ENCODE data around the gene CREB3L1.
A peak's percentile ranks its signal among the peaks of the same experiment; 100 is the strongest.

The CREB3L1 gene

DNA sequence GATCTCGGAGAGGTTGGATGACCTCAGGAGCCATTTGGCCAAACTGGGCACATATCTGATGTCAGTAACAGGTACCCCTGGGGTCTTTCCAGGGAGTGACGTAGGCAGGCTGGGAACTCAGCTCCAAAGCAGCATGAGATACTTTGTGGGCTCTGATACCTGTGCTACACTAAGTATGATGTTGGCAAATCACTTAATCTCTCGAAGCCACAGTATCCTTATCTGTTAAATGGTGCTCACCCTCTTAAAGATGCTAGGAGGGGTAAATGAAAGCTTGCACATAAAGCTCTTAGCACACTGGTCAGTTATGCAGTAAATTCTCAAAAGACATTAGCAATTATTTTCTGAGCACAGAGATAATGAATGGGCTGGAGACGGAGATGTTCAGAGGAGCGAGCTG lies 52.7 kb downstream of the CREB3L1 start:
- DNase-seq: no peak

DNA sequence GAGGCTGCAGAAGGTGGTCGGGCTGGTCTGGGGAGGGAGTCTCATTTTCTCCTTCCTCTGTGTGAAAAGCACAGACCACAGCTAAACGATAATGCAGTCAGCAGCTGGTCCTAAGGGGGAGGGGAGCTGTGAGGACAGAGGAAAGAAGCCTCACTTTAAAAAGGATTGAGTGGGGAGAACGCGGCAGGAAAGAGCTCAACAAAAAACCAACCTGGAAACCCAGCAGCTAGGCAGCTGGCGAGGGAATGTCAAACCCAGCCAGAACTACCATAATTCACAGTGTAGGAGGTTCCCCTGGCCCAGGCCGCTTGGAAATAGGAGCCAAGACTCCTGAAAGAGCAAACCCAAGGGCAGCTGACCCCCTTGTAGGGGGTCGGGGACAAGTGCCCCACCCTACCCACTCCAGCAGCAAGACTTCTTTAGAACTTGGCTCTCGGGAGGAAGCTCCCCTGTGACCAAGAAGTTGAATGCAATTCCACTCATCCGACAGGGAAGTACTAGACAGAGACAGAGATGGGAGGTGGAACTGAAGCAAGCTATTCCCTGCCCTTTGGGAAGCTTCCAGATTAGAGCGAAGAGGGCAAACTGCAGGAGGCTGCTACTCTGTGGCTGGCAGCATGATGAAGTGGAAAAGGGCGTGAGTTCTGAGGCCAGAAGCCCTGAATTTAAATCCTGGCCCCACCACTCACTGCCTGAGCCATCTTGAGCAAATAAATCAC lies 53.3 kb downstream of the CREB3L1 start:
- peak; percentile 52 for DNase-seq

GRCh38 chr11:46331282-46331984 lies 54.0 kb downstream of the CREB3L1 start:
- DNase-seq: no peak

DNA sequence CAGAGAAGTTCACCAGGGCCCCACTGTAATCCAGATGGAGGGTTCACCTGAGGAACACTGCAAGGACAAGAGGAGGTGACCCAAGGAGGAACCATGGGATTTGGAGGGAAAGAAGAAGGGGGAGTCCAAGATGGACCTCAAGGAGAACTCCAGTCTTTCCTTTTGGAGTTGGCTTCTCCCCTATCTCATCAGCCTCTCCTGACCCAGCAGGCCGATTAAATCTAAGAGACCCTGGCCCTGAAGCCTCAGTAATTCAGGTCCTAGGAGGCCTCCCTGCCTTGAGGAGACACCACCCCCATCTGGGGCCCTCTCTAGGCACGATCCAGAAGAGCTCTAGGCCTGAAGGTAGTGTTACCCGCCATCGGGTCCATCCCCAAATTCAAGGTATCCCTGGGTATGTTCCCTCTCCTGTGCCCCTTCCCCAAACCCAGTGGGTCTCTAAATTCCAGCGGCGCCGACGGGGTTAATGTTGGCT lies 54.7 kb downstream of the CREB3L1 start:
- no peak for DNase-seq

DNA sequence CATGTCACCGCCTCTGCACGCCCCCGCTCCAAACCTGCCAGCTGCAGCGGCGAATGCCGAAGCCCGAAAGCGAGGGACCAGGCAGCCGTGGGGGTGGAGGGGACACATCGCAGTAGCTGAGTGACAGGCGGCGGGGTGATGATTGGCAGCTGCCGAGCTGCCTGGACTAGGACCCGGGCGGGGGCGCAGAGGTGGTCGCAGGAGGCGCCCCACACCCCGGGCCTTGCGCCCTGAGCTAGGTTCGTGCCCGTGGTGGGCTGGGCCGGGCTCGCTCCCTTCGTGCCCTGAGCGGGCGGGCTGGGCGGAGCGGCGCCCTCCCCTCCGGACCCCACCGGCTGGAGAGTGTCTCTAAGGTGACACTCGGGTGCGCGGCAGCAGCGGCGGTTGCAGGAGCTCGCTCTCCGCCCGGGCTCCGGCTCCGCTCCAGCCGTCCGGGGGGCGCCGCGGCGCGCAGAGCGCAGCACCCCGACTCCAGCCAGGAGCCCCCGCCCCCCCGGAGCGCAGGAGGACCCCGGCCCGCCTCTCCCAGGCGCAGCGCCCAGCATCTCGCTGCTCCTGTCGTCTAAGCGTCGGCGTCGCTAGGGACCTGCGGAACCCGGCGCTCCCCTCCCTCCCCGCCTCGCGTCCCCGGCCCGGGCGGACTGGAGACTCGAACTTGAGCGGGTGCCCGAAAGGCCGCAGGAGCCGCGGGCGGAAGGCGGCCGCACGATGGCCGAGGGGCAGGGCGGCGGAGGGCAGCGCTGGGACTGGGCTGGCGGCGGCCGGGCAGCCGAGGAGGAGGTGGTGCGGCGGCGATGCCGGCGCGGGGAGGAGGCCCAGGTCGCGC lies 55.3 kb downstream of the CREB3L1 start:
- peak; percentile 71 for DNase-seq

- peak; percentile 66 for DNase-seq
Observed at GRCh38 chr11:46333394-46333947, 56.0 kb downstream of the CREB3L1 start.

GRCh38 chr11:46334211-46334610 lies 56.7 kb downstream of the CREB3L1 start:
- DNase-seq: no peak

DNA sequence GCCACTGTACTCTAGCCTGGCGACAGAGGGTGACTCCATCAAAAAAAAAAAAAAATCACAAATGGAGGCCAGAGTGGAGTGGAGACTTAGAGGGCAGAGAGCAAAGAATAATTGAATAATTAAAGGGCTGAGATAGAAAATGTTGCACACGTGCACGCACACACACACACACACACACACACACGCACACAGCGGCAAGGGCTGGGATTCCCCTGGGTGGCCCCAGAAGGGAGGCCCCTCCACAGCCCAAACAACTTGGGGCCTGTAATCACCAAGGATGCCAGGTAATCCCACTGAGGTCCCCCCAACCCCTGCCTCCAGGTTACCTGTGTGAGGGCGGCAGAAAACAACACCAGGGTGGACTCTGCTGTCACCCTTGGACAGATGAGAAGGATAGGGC lies 57.8 kb downstream of the CREB3L1 start:
- DNase-seq: no peak

- DNase-seq: peak; percentile 28
Observed at GRCh38 chr11:46335890-46336562, 58.6 kb downstream of the CREB3L1 start.

DNA sequence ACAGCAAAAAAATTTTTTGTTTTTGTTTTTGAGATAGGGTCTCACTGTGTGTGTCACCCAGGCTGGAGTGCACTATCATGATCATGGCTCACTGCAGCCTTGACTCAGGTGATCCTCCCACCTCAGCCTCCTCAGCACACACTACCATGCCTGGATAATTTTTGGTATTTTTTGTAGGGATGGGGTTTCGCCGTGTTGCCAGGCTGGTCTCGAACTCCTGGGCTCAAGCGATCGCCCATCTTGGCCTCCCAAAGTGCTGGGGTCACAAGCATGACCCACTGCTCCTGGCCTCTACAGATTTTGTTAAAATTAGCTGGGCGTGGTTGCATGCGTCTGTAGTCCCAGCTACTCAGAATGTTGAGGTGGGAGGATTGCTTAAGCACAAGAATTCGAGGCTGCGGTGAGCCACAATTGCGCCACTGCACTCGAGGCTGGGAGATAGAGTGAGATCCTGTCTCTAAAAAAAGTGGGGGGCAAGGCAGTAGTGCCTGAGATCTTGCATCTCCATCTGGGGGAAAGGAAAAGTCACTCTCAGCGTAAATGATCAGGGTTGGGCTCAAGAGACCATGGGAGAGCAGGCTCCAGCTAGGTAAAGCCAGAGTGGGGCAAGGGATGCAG lies 59.2 kb downstream of the CREB3L1 start:
- DNase-seq: no peak

GRCh38 chr11:46337626-46338345 lies 60.3 kb downstream of the CREB3L1 start:
- no peak for DNase-seq

GRCh38 chr11:46338636-46338987 lies 61.1 kb downstream of the CREB3L1 start:
- no peak for DNase-seq

- peak; percentile 63 for DNase-seq
Observed at GRCh38 chr11:46338988-46339666, 61.7 kb downstream of the CREB3L1 start.

DNA sequence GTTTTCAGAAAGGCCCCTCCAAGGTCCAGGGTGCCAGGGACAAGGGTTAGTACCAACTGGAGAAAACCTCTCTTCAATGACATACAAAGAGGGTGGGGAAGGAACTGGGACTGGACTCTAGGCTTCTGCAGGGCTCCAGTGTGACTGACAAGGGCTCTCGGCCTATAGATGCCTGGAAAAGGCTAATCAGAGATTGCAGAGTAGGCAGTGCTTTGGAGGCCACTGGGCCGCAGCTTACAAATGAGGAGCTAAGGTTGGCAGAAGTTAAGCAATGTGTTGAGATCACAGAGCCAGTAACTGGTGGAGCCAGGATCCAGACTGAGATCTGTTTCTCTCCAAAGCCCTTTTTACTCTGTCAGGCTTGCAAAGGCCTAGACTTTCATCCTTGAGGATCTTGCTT lies 62.4 kb downstream of the CREB3L1 start:
- DNase-seq: no peak

GRCh38 chr11:46341454-46341853 lies 64.0 kb downstream of the CREB3L1 start:
- DNase-seq: no peak

DNA sequence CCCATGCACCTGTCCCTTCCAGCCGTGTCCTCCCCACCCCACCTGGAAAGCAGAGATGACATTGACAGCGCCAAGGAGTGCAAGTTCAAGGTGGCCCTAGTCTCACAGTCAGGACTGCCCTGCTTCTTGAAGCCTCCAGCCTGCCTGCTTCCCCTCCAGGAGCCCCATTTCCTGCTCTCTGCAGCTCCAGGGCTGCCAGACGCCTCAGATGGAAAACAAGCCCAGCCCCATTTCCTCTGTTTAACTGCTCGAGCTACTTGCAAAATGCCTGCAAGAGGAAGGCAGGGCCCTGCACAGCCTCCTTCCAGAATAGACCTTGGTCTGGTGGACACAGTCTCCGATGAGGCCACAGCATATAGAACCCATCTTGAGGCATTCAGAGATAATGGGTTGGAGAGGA lies 64.8 kb downstream of the CREB3L1 start:
- DNase-seq: no peak

- no peak for DNase-seq
Observed at GRCh38 chr11:46343520-46343919, 66.1 kb downstream of the CREB3L1 start.

GRCh38 chr11:46345131-46345597 lies 67.7 kb downstream of the CREB3L1 start:
- no peak for DNase-seq

- DNase-seq: no peak
Observed at GRCh38 chr11:46345881-46346484, 68.5 kb downstream of the CREB3L1 start.

DNA sequence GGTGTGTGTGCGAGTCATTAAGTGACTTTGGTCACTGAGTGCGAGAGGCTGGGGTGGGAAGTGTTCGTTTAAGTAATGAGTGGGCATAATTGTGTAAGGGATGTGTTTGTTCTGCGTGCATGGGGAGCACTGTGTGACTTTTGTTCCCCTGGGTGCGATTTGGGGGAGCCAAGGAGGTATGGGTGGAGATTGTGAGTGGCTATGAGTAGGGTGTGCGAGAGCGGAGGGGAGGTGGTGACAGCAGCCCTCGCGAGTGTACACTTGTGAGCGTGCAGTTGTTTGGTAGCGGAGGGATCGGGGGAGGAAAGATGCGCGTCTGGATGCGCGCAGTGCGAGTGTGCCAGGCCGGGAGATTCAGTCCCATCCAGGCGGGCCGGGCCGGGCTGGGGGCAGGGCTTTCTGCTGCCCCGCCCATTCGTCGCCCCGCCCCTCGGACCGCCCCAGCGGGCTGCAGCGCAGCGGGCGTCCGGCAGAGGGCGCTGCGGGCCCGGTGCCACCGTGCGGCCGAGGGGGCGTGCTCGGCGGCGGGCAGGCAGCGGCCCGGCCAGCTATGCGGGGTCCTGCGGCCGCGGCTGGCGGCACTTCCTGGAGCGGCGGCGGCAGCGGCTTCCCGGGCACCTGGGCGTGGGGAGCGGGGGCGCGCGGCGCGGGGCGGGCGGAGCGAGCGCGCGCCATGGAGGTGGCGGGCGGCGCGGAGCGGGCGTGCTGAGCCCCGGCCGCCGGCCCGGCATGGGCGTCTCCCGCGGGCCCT lies 69.6 kb downstream of the CREB3L1 start, which contains the start of gene DGKZ:
Gene DGKZ, plus strand, starts transcription at position 578 of the 751 bp plus-strand sequence. CDS start 197 bp downstream, outside the sequence.
- DNase-seq: peak; percentile 94

Data from retina (tissue), 1 donor.